HFFc6 (cell line): ENCODE results near the gene SLIT3. TPM values are rescaled to one million over a fixed set of nuclear protein-coding genes. Genes with fewer than 3 reads are reported as not detected.

Experiments used
- DNase-seq: peaks from one replicate; pipeline ENCODE4 v3.0.0-alpha.2; 2018
- H3K27ac Mint-ChIP-seq: 2 replicates; pipeline ENCODE4 v1.8.0; 2020; ENCODE audit warnings: mild to moderate bottlenecking, mixed read lengths
- H3K27me3 Mint-ChIP-seq: 2 replicates; pipeline ENCODE4 v1.8.0; 2021; ENCODE audit warnings: mild to moderate bottlenecking, moderate library complexity, mixed read lengths; ENCODE audit not compliant: insufficient read depth
- H3K36me3 Mint-ChIP-seq: 2 replicates; pipeline ENCODE4 v1.8.0; 2021; ENCODE audit warnings: low read depth, mixed read lengths
- H3K4me1 Mint-ChIP-seq: 2 replicates; pipeline ENCODE4 v1.8.0; 2020; ENCODE audit warnings: low read depth, mixed read lengths
- H3K4me3 Mint-ChIP-seq: 2 replicates; pipeline ENCODE4 v1.8.0; 2020; ENCODE audit warnings: mild to moderate bottlenecking, moderate library complexity, mixed read lengths
- H3K9me3 Mint-ChIP-seq: 2 replicates; pipeline ENCODE4 v1.8.0; 2020; ENCODE audit warnings: mild to moderate bottlenecking, mixed read lengths
- CTCF ChIP-seq: fragments of 200-600 bp; sonication (generic); IDR thresholded peaks from 2 replicates; pipeline ENCODE4 v1.5.0; 2021; ENCODE audit warnings: antibody characterized with exemption, mild to moderate bottlenecking
- total RNA-seq, 6 experiments: library from RNA; stranded (reverse); fragmentation: NEBNext Ultra II Directional; extraction: Animal tissue kit (Norgen Biotek cat#: 25700); gene quantifications; 2 replicates in 1 of 6; 3 replicates in 5 of 6; pipeline ENCODE4 v1.2.3, GENCODE V29; 2021

Gene SLIT3
- total RNA-seq, 6 experiments from 2014 or later, result 4.2 to 8.3 (median 7.1) TPM

- no peaks in the 10 kb centered on the region; the same call in 1 of the 2 replicates for H3K27me3 Mint-ChIP-seq
- DNase-seq, result no peak
- H3K36me3 Mint-ChIP-seq, result no peaks in the 10 kb centered on the region
- no peak overlapping the region for H3K4me3 Mint-ChIP-seq
- no peak for TF ChIP-seq CTCF
- no peak overlapping the region for H3K27ac Mint-ChIP-seq
- H3K9me3 Mint-ChIP-seq, result no peaks in the 10 kb centered on the region
- no peaks in the 10 kb centered on the region for H3K4me1 Mint-ChIP-seq
These were observed 628.1 kb downstream of the SLIT3 start for GRCh38 chr5:168672888-168673287.

DNA sequence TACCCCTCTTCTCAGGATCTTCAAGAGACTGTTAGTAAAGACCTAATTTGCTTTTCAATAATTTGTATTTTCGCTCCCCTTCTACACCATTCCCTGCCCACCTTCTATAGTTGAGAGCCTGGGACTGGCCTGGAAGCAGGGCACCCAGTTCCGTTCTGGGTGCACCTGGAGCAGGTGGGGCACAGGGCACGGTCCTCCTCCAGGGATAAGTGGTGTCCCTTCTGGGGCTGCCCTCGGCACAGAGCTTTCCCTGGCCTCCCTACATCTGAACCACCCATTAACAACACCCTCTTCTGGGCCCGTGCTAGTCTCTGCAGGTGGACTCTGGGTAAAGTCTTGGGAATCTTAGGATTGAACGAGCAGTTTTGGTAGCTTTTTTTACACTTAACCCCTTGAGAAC is 628.9 kb downstream of the SLIT3 start:
- peaks cover 2% of the 10 kb centered on the region; the same call in 1 of the 2 replicates for H3K27me3 Mint-ChIP-seq
- H3K4me3 Mint-ChIP-seq, result no peak overlapping the region
- no peak overlapping the region for H3K27ac Mint-ChIP-seq
- no peaks in the 10 kb centered on the region for H3K4me1 Mint-ChIP-seq
- no peaks in the 10 kb centered on the region for H3K9me3 Mint-ChIP-seq
- no peaks in the 10 kb centered on the region for H3K36me3 Mint-ChIP-seq
- TF ChIP-seq CTCF, result no peak
- DNase-seq, result no peak

DNA sequence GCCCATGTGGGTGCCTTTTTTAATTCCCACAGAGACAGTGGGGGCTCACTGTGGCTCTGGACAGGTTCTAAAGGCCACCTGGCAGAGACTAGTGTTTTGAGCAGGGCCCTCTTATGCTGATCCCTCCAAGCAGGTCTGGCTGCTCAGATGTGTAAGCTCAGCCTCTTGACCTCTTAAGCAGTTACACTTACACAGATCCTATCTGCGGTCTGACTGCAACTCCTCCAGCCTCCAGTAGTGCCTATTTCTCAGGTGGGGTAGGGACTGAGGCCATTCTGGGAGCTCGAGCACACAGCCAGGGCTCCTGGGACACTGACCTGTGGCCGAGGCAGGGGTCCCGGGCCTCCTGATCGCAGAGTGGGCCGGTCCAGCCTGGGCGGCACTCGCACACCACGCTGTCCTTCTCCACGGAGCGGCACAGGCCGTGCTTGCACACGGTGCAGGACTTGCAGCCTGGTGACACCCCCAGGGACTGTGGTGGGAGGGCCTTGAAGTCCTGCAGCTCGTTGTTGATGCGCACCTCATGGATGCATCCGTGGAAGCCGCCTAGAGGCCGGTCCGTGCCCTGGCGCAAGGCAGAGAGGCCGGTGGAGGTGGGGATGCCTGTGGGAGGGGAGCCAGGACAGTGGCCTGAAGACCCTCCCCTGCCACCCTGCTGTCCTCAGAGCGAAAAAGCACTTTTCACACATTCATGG is 629.9 kb downstream of the SLIT3 start:
- Mint-ChIP-seq H3K4me3 (no peak overlapping the region), H3K36me3 (no peaks in the 10 kb centered on the region)

DNA sequence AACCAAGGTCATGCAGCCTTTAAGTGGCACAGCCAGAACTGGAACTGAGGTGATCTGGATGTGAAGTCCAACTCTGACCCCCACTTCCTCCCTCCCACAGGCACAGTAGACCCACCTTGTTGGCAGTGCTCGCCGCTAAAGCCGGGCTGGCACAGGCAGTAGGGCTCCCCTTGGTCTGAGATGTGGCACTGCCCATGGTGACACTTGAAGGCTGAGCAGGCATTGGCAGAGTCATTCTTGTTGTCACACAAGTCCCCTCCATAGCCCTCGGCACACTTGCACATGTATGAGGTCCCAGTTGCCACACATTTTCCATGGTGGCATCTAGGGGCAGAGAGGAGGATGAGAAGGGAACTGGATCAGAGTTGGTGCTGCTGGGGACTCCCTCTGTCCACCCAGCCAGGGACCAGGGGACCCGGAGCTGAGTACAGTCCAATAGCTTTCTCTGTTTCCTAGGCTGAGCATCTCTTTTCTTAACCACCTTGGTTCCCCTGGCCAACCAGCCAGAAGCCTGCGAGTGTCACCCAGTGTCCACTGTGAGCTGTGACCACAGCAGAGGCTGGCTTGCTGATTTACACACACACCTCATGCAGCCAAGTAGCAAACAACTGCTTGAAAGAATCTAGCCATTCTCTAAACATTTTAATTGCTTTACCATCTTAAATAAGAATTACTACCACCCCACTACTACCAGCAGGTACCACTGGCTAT is 631.1 kb downstream of the SLIT3 start:
- Mint-ChIP-seq H3K27ac (no peak overlapping the region), H3K4me3 (no peak overlapping the region), H3K36me3 (no peaks in the 10 kb centered on the region), H3K27me3 (peaks cover 2% of the 10 kb centered on the region; the same call in 1 of the 2 replicates), H3K9me3 (no peaks in the 10 kb centered on the region), H3K4me1 (no peaks in the 10 kb centered on the region)
- TF ChIP-seq CTCF, result no peak
- no peak for DNase-seq

More for the DNA sequence above, 629.9 kb downstream of the SLIT3 start:
- DNase-seq, result no peak
- H3K27me3 Mint-ChIP-seq, result peaks cover 2% of the 10 kb centered on the region; the same call in 1 of the 2 replicates
- no peaks in the 10 kb centered on the region for H3K9me3 Mint-ChIP-seq
- no peak overlapping the region for H3K27ac Mint-ChIP-seq
- no peaks in the 10 kb centered on the region for H3K4me1 Mint-ChIP-seq
- no peak for TF ChIP-seq CTCF

GRCh38 chr5:168669156-168669555 is 631.8 kb downstream of the SLIT3 start:
- no peak overlapping the region for H3K4me3 Mint-ChIP-seq
- no peaks in the 10 kb centered on the region for H3K9me3 Mint-ChIP-seq
- no peaks in the 10 kb centered on the region for H3K4me1 Mint-ChIP-seq
- H3K27ac Mint-ChIP-seq, result no peak overlapping the region
- TF ChIP-seq CTCF, result no peak
- DNase-seq, result no peak
- no peaks in the 10 kb centered on the region for H3K36me3 Mint-ChIP-seq
- peaks cover 2% of the 10 kb centered on the region; the same call in 1 of the 2 replicates for H3K27me3 Mint-ChIP-seq
